ENCODE data around the gene ANKS1B.

The ANKS1B gene

DNA sequence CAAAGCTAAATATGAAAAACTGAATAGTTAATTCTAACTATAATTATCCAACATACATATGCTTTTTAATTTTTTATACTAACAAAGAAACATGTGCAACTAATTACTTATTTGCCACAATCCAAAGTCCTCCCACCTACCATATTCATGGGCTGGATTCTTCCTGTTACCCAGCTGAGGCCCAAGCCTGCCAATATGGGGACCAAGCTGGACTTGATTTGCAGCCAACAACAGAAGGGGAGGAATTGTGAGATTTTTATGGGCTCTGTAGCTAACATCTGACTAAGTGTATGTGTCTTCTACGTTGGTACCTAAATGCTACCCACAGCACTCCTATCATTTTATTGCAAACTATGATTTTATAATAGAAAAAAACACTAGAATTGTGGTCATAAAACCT is 13.1 kb upstream of the ANKS1B start:
- Histone ChIP-seq H3K27ac (ENCODE audit: extremely low read depth, low read depth, low read length) (no peak overlapping the region), H3K4me3 (ENCODE audit: low read depth, low read length) (no peak overlapping the region), H3K9me3 (ENCODE audit: control insufficient read depth, insufficient read depth, low read depth, low read length) (no peaks in the 10 kb centered on the region), H3K36me3 (ENCODE audit: control insufficient read depth in 2 of 2, insufficient read depth in 1 of 2, low read length in 2 of 2) (no peaks in the 10 kb centered on the region), H3K4me1 (ENCODE audit: control insufficient read depth, insufficient read depth, low read length) (no peaks in the 10 kb centered on the region)
- ChIA-PET POLR2A (no interaction called here), CTCF (no interaction called here)
- TF ChIP-seq ZBTB20 (tag by site-specific recombination; IDR thresholded peaks at IDR 0.05), result no peak

GRCh38 chr12:99996095-99996494 is 11.4 kb upstream of the ANKS1B start:
- ChIA-PET POLR2A (no interaction called here), CTCF (no interaction called here)
- no peaks in the 10 kb centered on the region for H3K4me1 ChIP-seq (ENCODE audit: control insufficient read depth, insufficient read depth, low read length)
- H3K36me3 ChIP-seq (ENCODE audit: control insufficient read depth in 2 of 2, insufficient read depth in 1 of 2, low read length in 2 of 2), result no peaks in the 10 kb centered on the region
- H3K4me3 ChIP-seq (ENCODE audit: low read depth, low read length), result no peak overlapping the region
- no peaks in the 10 kb centered on the region for H3K9me3 ChIP-seq (ENCODE audit: control insufficient read depth, insufficient read depth, low read depth, low read length)
- TF ChIP-seq SP3 (tag by site-specific recombination; IDR thresholded peaks at IDR 0.05), result no peak
- no peak for TF ChIP-seq ZNF571 (tag by site-specific recombination; IDR thresholded peaks at IDR 0.05)
- TF ChIP-seq ZNF23 (tag by site-specific recombination; IDR thresholded peaks at IDR 0.05; ENCODE audit: borderline replicate concordance), result no peak
- no peak for TF ChIP-seq ZNF704 (tag by site-specific recombination; IDR thresholded peaks at IDR 0.05)
- TF ChIP-seq ZNF366 (tag by site-specific recombination; conservative IDR thresholded peaks at IDR 0.05), result no peak
- TF ChIP-seq ZNF791 (tag by site-specific recombination; IDR thresholded peaks at IDR 0.05), result no peak
- no peak for TF ChIP-seq ZNF654 (tag by site-specific recombination; IDR thresholded peaks at IDR 0.05; ENCODE audit: low read depth)
- TF ChIP-seq, protein P1, sequence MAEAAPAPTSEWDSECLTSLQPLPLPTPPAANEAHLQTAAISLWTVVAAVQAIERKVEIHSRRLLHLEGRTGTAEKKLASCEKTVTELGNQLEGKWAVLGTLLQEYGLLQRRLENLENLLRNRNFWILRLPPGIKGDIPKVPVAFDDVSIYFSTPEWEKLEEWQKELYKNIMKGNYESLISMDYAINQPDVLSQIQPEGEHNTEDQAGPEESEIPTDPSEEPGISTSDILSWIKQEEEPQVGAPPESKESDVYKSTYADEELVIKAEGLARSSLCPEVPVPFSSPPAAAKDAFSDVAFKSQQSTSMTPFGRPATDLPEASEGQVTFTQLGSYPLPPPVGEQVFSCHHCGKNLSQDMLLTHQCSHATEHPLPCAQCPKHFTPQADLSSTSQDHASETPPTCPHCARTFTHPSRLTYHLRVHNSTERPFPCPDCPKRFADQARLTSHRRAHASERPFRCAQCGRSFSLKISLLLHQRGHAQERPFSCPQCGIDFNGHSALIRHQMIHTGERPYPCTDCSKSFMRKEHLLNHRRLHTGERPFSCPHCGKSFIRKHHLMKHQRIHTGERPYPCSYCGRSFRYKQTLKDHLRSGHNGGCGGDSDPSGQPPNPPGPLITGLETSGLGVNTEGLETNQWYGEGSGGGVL (tag by site-specific recombination; IDR thresholded peaks at IDR 0.05), result no peak
- H3K27ac ChIP-seq (ENCODE audit: extremely low read depth, low read depth, low read length), result no peak overlapping the region

GRCh38 chr12:99985631-99986030 is 895 bp upstream of the ANKS1B start:
- POLR2A ChIA-PET, result no interaction called here
- TF ChIP-seq ZNF18 (tag by site-specific recombination; IDR thresholded peaks at IDR 0.05) (no peak), ZNF138 (tag by site-specific recombination; IDR thresholded peaks at IDR 0.05; ENCODE audit: borderline replicate concordance) (no peak), ZNF513 (tag by site-specific recombination; IDR thresholded peaks at IDR 0.05) (no peak), ZNF202 (tag by site-specific recombination; IDR thresholded peaks at IDR 0.05; ENCODE audit: borderline replicate concordance) (no peak), ZNF555 (tag by site-specific recombination; conservative IDR thresholded peaks at IDR 0.05) (no peak), ZFP41 (tag by site-specific recombination; IDR thresholded peaks at IDR 0.05; ENCODE audit: borderline replicate concordance) (no peak), SETDB1 (IDR thresholded peaks at IDR 0.05; ENCODE audit: insufficient read length, low read length) (no peak), YY2 (tag by site-specific recombination; IDR thresholded peaks at IDR 0.05) (no peak), ZFHX2 (tag by site-specific recombination; conservative IDR thresholded peaks at IDR 0.05) (no peak), SCRT1 (tag by site-specific recombination; IDR thresholded peaks at IDR 0.05; ENCODE audit: borderline replicate concordance) (no peak), ZNF76 (tag by site-specific recombination; IDR thresholded peaks at IDR 0.05; ENCODE audit: borderline replicate concordance, low read depth) (no peak)
- TF ChIP-seq, protein P1 (tag by site-specific recombination; IDR thresholded peaks at IDR 0.05), result no peak
- TF ChIP-seq, protein P2, sequence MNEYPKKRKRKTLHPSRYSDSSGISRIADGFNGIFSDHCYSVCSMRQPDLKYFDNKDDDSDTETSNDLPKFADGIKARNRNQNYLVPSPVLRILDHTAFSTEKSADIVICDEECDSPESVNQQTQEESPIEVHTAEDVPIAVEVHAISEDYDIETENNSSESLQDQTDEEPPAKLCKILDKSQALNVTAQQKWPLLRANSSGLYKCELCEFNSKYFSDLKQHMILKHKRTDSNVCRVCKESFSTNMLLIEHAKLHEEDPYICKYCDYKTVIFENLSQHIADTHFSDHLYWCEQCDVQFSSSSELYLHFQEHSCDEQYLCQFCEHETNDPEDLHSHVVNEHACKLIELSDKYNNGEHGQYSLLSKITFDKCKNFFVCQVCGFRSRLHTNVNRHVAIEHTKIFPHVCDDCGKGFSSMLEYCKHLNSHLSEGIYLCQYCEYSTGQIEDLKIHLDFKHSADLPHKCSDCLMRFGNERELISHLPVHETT (tag by site-specific recombination; IDR thresholded peaks at IDR 0.05), result no peak
- peak overlapping the region; percentile 1; the same call in 1 of the 2 replicates for H3K4me3 ChIP-seq (ENCODE audit: low read depth, low read length)
- CTCF ChIA-PET, result no interaction called here
- no peak overlapping the region for H3K27ac ChIP-seq (ENCODE audit: extremely low read depth, low read depth, low read length)
- H3K9me3 ChIP-seq (ENCODE audit: control insufficient read depth, insufficient read depth, low read depth, low read length), result no peaks in the 10 kb centered on the region
- peaks cover 5% of the 10 kb centered on the region for H3K4me1 ChIP-seq (ENCODE audit: control insufficient read depth, insufficient read depth, low read length)
- H3K36me3 ChIP-seq (ENCODE audit: control insufficient read depth in 2 of 2, insufficient read depth in 1 of 2, low read length in 2 of 2), result no peaks in the 10 kb centered on the region

Measured in HEK293 (cell line).